C4-2B (cell line): ENCODE data around the gene SLC39A3.

Source experiments
- H3K27ac ChIP-seq: fragments of 450-650 bp; 2 replicates; pipeline ENCODE4 v1.5.1; 2017
- CTCF ChIP-seq: fragments of 450-650 bp; conservative IDR thresholded peaks from 2 replicates; pipeline ENCODE4 v1.5.1; 2017; ENCODE audit warnings: mild to moderate bottlenecking
- ZFX ChIP-seq: fragments of 450-650 bp; IDR thresholded peaks from 2 replicates; pipeline ENCODE4 v1.6.1; 2017

Gene SLC39A3

GRCh38 chr19:2782329-2782935 lies 42.6 kb upstream of the SLC39A3 start:
- TF ChIP-seq ZFX (no peak), CTCF (no peak)
- peak overlapping the region; percentile 97 for H3K27ac ChIP-seq

GRCh38 chr19:2780284-2780683 lies 40.5 kb upstream of the SLC39A3 start:
- TF ChIP-seq ZFX (no peak), CTCF (no peak)
- no peak overlapping the region for H3K27ac ChIP-seq

GRCh38 chr19:2779121-2779740 lies 39.4 kb upstream of the SLC39A3 start:
- TF ChIP-seq CTCF (no peak), ZFX (no peak)
- H3K27ac ChIP-seq = no peak overlapping the region

- H3K27ac ChIP-seq = no peak overlapping the region
- TF ChIP-seq CTCF (no peak), ZFX (no peak)
These were observed 38.3 kb upstream of the SLC39A3 start for GRCh38 chr19:2777952-2778683.

- TF ChIP-seq CTCF (no peak), ZFX (no peak)
- no peak overlapping the region for H3K27ac ChIP-seq
These were observed 36.0 kb upstream of the SLC39A3 start for GRCh38 chr19:2775556-2776430.

- H3K27ac ChIP-seq = no peak overlapping the region
- TF ChIP-seq ZFX (no peak), CTCF (no peak)
These were observed 35.2 kb upstream of the SLC39A3 start for GRCh38 chr19:2774953-2775555.
